Activated T-helper 2 cell treated with anti-CD3 and anti-CD28 coated beads, Interferon-gamma antibody, Interleukin-2, Interleukin-4, amounts not matched to agents 10 μg/mL and 5 μg/mL and 100 μg/mL, durations not matched to agents 14 hours and 24 hours and 36 hours (primary cell): ENCODE data around the gene ATP4A. TPM values are rescaled to one million over a fixed set of nuclear protein-coding genes. Genes with fewer than 3 reads are reported as not detected.

Experiments
- DNase-seq: peaks from one replicate; pipeline ENCODE4 v3.0.0; 2021; ENCODE audit warnings: low spot score
- H3K27ac Mint-ChIP-seq: one replicate; pipeline ENCODE4 v1.8.0; 2021; ENCODE audit warnings: mixed read lengths
- H3K27me3 Mint-ChIP-seq: one replicate; pipeline ENCODE4 v1.8.0; 2021; ENCODE audit warnings: low read depth, mixed read lengths
- H3K36me3 Mint-ChIP-seq: one replicate; pipeline ENCODE4 v1.8.0; 2021; ENCODE audit warnings: low read depth, mixed read lengths
- H3K4me1 Mint-ChIP-seq: one replicate; pipeline ENCODE4 v1.8.0; 2021; ENCODE audit warnings: low read depth, mixed read lengths
- H3K4me3 Mint-ChIP-seq: one replicate; pipeline ENCODE4 v1.8.0; 2021; ENCODE audit warnings: low read depth, mild to moderate bottlenecking, moderate library complexity, mixed read lengths
- H3K9me3 Mint-ChIP-seq: one replicate; pipeline ENCODE4 v1.8.0; 2021; ENCODE audit warnings: mixed read lengths
- intact Hi-C: fragments of 100-400 bp; cut with micrococcal nuclease; formaldehyde crosslinking; loops from one replicate; pipeline ENCODE4 v1.15.1; 2023
- total RNA-seq: library from RNA; stranded (reverse); gene quantifications from 2 replicates; pipeline ENCODE4 v1.2.3, GENCODE V29; 2022

Gene ATP4A
- total RNA-seq, 1 donor from 2014 or later, result not detected

- no peaks in the 10 kb centered on the region for H3K36me3 Mint-ChIP-seq
- H3K4me1 Mint-ChIP-seq, result no peaks in the 10 kb centered on the region
- no peak for DNase-seq
- intact Hi-C loops, result no loop called here
- no peak overlapping the region for H3K4me3 Mint-ChIP-seq
- peaks cover 7% of the 10 kb centered on the region for H3K27me3 Mint-ChIP-seq
- no peak overlapping the region for H3K27ac Mint-ChIP-seq
- no peaks in the 10 kb centered on the region for H3K9me3 Mint-ChIP-seq
Measured at GRCh38 chr19:35524181-35524837, 39.1 kb downstream of the ATP4A start.

DNA sequence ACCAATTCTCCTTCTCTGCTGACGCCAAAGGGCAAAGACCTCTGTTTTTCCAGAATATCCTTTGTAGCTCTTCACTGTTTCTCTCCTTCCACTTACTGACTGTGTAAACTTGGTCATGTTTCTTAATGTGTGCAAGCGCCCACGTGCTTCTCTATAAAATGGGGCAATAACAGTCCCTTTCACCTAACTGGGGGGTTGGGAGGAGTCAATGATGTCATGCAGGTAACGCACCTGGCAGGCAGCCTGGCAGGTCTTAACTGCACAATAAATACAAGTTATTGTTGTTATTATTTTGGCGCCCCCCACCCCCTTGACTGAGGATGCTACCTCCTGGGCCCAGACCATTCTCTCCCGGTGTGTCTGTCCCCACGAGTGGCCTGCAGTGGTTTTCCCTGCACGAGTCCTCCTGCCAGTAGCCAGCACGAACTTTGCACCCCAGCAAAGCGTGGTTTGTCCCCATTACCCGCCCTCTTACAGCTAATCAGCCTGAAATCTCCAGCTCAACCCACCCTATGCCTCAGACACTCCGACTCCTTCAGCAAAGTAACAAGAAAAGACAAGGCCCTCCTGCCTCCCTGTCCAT, 40.6 kb downstream of the ATP4A start:
- Mint-ChIP-seq H3K9me3 (no peaks in the 10 kb centered on the region), H3K36me3 (no peaks in the 10 kb centered on the region)
- intact Hi-C loops, result no loop called here

DNA sequence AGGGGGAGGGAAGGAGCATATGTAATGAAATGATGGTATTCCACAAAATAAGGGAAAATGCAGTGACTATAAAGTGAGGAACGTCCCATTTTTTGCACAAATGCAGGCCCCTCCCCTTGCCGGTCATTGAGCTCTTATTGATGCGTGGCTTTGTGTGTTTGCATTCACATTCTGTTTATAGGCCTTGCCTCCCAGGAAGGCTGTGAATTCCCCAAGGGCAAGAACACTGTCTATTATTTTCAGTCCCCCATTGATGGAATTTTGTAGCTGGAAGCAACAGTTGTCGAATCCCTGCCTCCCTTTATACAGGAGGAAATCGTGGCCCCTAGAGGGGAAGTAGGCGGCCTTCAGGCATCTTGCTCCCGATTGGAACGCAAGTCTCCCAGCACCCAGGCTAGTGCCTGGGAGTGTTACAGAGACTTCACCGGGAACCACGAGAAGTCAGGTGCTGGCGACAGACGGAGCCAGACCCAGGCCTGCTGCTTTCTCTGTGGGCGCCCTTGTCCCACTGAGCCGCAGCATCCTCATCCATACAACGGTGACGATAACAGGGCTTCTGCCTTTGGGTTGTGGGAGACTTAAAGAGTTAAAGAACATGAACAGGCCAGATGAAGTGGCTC, 42.2 kb downstream of the ATP4A start:
- Mint-ChIP-seq H3K4me1 (no peaks in the 10 kb centered on the region), H3K4me3 (no peak overlapping the region), H3K36me3 (no peaks in the 10 kb centered on the region), H3K27ac (no peak overlapping the region), H3K9me3 (no peaks in the 10 kb centered on the region), H3K27me3 (peaks cover 3% of the 10 kb centered on the region)
- no peak for DNase-seq
- intact Hi-C loops, result no loop called here

More for the DNA sequence above, 40.6 kb downstream of the ATP4A start:
- no peak overlapping the region for H3K27ac Mint-ChIP-seq
- peaks cover 3% of the 10 kb centered on the region for H3K27me3 Mint-ChIP-seq
- H3K4me1 Mint-ChIP-seq, result no peaks in the 10 kb centered on the region
- no peak for DNase-seq
- H3K4me3 Mint-ChIP-seq, result no peak overlapping the region

DNA sequence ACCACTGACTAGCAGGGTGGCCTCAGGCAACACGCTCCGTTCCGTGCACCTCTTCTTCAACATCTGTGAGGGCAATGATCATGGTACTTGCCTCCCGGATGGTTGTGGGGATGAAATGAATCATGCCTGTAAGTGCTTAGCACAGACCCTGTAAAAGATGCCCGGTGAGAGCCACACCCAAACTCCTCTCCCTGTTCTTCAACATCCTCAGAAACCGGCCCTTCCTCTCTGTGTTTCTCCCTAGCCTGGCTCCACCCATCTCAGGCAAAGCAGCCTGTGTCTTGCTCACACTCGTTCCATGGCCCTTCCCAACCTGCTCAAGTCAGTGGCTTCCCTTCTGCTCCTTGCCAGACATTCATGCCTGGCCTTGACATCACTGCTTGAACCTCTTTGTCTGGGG, 44.2 kb downstream of the ATP4A start:
- intact Hi-C loops, result no loop called here
- DNase-seq, result no peak
- no peak overlapping the region for H3K4me3 Mint-ChIP-seq
- H3K9me3 Mint-ChIP-seq, result no peaks in the 10 kb centered on the region
- H3K36me3 Mint-ChIP-seq, result no peaks in the 10 kb centered on the region
- H3K27me3 Mint-ChIP-seq, result peaks cover 3% of the 10 kb centered on the region
- H3K27ac Mint-ChIP-seq, result no peak overlapping the region
- no peaks in the 10 kb centered on the region for H3K4me1 Mint-ChIP-seq

DNA sequence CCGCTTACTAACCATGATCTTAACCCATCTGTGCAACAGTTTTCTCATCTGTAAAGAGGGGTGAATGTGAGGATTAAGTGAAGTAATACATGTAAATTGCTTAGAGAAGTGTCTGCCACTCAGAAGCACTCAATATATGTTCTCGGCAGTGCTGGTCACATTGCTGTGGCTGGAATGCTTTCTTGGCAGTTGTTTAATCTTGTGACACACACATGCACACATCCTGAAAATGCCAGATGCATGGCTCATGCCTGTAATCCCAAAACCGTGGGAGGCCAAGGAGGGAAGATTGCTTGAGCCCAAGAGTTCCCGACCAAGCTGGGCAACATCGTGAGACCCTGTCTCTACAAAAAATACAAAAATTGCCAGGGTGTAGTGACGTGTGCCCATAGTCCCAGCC, 45.1 kb downstream of the ATP4A start:
- H3K9me3 Mint-ChIP-seq, result no peaks in the 10 kb centered on the region
- no peaks in the 10 kb centered on the region for H3K36me3 Mint-ChIP-seq
- intact Hi-C loops, result no loop called here
- H3K4me1 Mint-ChIP-seq, result no peaks in the 10 kb centered on the region
- H3K27me3 Mint-ChIP-seq, result peaks cover 7% of the 10 kb centered on the region
- H3K27ac Mint-ChIP-seq, result no peak overlapping the region
- DNase-seq, result no peak
- H3K4me3 Mint-ChIP-seq, result no peak overlapping the region

DNA sequence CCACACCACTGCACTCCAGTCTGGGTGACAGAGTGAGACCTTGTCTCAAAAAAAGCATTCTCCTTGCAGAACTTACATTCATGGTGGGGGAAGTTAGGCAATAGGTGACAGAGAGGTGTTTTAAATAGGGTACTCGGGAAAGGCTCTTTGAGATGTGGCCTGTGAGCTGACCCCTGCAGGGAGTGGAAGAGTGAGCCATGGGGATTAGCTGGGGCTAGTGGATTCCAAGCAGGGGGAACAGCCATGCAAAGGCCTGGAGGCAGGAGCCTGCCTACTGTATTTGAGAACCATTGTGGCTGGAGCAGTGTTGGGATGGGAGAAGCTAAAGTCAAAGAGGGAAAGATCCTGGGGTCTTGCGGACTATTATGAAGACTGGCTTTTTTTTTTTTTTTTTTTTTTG, 46.1 kb downstream of the ATP4A start:
- no peak overlapping the region for H3K27ac Mint-ChIP-seq
- no peak overlapping the region for H3K4me3 Mint-ChIP-seq
- H3K36me3 Mint-ChIP-seq, result no peaks in the 10 kb centered on the region

DNA sequence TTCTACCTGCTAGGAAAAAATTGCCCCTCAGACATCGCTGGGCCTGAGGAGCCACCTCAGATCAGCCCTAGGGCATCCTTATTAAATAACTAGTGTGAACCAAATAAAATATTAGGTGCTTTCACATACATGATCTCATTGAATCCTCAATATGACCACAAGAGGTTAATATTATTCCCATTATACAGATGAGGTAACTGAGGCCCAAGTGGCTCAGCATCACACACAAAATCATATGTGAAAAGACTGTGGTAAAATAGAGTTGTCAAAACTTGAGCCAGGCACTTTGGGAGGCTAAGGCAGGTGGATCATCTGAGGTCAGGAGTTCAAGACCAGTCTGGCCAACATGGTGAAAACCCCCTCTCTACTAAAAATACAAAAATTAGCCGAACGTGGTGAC, 47.1 kb downstream of the ATP4A start:
- intact Hi-C loops, result no loop called here
- no peaks in the 10 kb centered on the region for H3K9me3 Mint-ChIP-seq

More for the DNA sequence above, 46.1 kb downstream of the ATP4A start:
- H3K4me1 Mint-ChIP-seq, result no peaks in the 10 kb centered on the region
- DNase-seq, result no peak
- intact Hi-C loops, result no loop called here
- H3K9me3 Mint-ChIP-seq, result no peaks in the 10 kb centered on the region
- peaks cover 7% of the 10 kb centered on the region for H3K27me3 Mint-ChIP-seq

DNA sequence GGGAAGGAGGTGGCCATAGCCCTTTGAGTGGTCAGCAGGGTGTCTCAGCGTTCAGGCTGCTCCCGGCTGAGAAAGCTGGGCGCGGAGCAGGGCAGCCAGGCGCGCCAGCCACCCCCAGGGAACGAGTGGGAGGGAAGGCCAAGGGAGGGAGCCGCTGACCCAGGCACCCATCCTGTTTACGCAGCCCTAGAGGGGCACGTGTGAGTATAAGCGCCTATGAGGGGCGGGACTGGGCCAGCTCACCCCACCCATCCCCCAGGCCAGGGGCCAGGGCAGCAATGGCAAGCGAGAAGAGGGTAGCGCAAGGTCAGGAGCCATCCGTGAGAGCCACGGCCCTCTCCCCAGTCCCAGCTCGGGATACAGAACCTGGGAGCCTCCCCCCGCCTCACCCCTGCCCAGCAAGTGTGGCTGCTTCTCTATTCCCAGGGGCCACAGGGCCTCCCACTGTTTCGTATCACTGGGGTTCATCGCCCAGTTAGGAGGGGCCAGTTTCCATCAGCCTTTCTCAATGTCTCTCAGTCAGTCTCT, 49.1 kb downstream of the ATP4A start:
- Mint-ChIP-seq H3K27me3 (peaks cover 18% of the 10 kb centered on the region), H3K36me3 (no peaks in the 10 kb centered on the region), H3K4me3 (no peak overlapping the region), H3K27ac (no peak overlapping the region), H3K9me3 (no peaks in the 10 kb centered on the region), H3K4me1 (peaks cover 9% of the 10 kb centered on the region)
- intact Hi-C loops, result loop anchor here (5.0 kb wide), 1 partner anchor 33 kb away; the partner anchor contains the start of gene TMEM147
- no peak for DNase-seq

More for the DNA sequence above, 47.1 kb downstream of the ATP4A start:
- no peaks in the 10 kb centered on the region for H3K36me3 Mint-ChIP-seq
- H3K27ac Mint-ChIP-seq, result no peak overlapping the region
- H3K4me1 Mint-ChIP-seq, result no peaks in the 10 kb centered on the region
- no peak for DNase-seq
- no peak overlapping the region for H3K4me3 Mint-ChIP-seq
- peaks cover 9% of the 10 kb centered on the region for H3K27me3 Mint-ChIP-seq

DNA sequence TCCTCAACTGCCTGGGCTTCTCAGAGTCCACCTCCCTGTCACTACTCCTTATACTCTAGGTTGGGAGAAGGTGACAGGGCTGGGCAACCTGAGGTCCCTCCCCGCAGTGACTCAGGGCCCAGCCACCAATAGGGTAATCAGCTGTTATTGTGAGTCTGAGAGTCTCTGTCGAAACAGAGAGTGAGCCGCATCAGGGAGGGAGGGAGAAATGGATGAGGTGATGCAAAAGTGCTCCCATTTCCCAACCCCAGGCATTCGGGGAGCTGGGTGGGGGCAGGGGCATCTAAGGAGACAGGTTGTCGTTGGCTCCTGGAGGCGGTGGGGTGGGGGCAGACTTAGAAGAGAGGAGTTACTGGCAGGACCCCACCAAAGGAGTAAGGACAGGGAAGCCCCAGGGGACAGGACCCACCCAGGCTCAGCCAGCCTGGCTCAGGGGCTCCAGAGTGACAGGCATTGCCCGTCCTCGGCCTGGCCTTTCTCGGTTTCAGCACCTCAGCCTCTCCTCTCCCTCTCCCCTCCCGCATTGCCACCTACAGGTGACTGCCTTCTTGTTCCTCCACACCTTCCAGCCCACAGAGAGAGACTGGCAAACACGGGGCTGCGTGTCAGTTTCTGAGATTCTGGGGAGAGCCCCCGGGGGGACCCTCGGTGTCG, 49.7 kb downstream of the ATP4A start, which contains the start of gene DMKN:
Gene DMKN, minus strand, starts transcription at position 22 of the 654 bp plus-strand sequence. CDS start 174 bp downstream, outside the sequence.
- Mint-ChIP-seq H3K4me1 (peaks cover 11% of the 10 kb centered on the region), H3K36me3 (no peaks in the 10 kb centered on the region), H3K27ac (no peak within 1 kb of the TSS), H3K9me3 (no peaks in the 10 kb centered on the region), H3K4me3 (no peak within 1 kb of the TSS), H3K27me3 (peaks cover 20% of the 10 kb centered on the region)
- no peak for DNase-seq
- intact Hi-C loops, result loop anchor here (5.0 kb wide), 1 partner anchor 34 kb away; the partner anchor contains the start of gene TMEM147

GRCh38 chr19:35512831-35513627, 50.4 kb downstream of the ATP4A start:
- peaks cover 11% of the 10 kb centered on the region for H3K4me1 Mint-ChIP-seq
- H3K9me3 Mint-ChIP-seq, result no peaks in the 10 kb centered on the region
- no peak for DNase-seq
- H3K27me3 Mint-ChIP-seq, result peaks cover 26% of the 10 kb centered on the region
- no peak overlapping the region for H3K4me3 Mint-ChIP-seq
- no peak overlapping the region for H3K27ac Mint-ChIP-seq
- intact Hi-C loops, result loop anchor here (5.0 kb wide), 1 partner anchor 34 kb away; the partner anchor contains the start of gene TMEM147
- H3K36me3 Mint-ChIP-seq, result no peaks in the 10 kb centered on the region

DNA sequence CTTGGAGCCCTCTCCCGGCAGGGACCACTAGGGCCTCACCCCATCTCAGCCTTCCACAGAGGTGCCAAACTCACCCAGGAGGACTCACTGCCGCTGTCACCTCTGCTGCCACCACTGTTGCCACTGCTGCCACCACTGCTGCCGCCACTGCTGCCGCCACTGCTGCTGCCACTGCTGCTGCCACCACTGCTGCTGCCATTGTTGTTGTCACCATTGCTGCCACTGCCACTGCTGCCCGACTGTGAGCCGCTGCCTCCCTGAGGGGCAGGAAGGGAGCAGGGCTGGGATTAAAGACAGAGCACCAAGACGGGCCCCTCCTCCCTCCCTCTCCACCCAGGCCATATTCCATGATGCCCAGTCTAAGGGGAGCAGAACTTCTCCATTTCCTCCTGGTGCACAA, 52.1 kb downstream of the ATP4A start:
- Mint-ChIP-seq H3K27me3 (peaks cover 37% of the 10 kb centered on the region), H3K4me1 (peaks cover 11% of the 10 kb centered on the region), H3K36me3 (no peaks in the 10 kb centered on the region), H3K4me3 (no peak overlapping the region), H3K9me3 (no peaks in the 10 kb centered on the region), H3K27ac (no peak overlapping the region)
- intact Hi-C loops, result loop anchor here (5.0 kb wide), 1 partner anchor 36 kb away; the partner anchor contains the start of gene TMEM147
- DNase-seq, result no peak

GRCh38 chr19:35510626-35510964, 52.9 kb downstream of the ATP4A start:
- no peak overlapping the region for H3K27ac Mint-ChIP-seq
- DNase-seq, result no peak
- intact Hi-C loops, result loop anchor here (5.0 kb wide), 1 partner anchor 37 kb away; the partner anchor contains the start of gene TMEM147
- no peaks in the 10 kb centered on the region for H3K9me3 Mint-ChIP-seq
- no peaks in the 10 kb centered on the region for H3K36me3 Mint-ChIP-seq
- H3K27me3 Mint-ChIP-seq, result peaks cover 45% of the 10 kb centered on the region
- H3K4me1 Mint-ChIP-seq, result peaks cover 11% of the 10 kb centered on the region
- no peak overlapping the region for H3K4me3 Mint-ChIP-seq
